GM21723 (cell line): ENCODE data around the gene SRSF10.

Experiments used
- ATAC-seq: cut with Tn5 transposase; IDR thresholded peaks from one replicate; pipeline ENCODE4 v1.9.1; 2021; ENCODE audit warnings: mild to moderate bottlenecking, moderate library complexity; ENCODE audit not compliant: unreplicated experiment

Gene SRSF10

GRCh38 chr1:23914921-23915320 lies 65.2 kb downstream of the SRSF10 start:
- ATAC-seq = no peak
